Fibroblast of skin of right quadriceps (primary cell): ENCODE data around the gene TESK2.
"Not testable (repeated sequence)": the region's sequence is repeated elsewhere in the genome, so short reads cannot be mapped to it uniquely, and the experiment has no call there.

Experiments
- DNase-seq: peaks from one replicate; pipeline ENCODE4 v3.0.0-alpha.2; 2013

Gene TESK2

GRCh38 chr1:45510036-45510971 lies 19.3 kb upstream of the TESK2 start:
- DNase-seq: no peak

- no peak for DNase-seq
Observed at GRCh38 chr1:45508295-45509151, 17.6 kb upstream of the TESK2 start.

GRCh38 chr1:45507893-45508292 lies 16.9 kb upstream of the TESK2 start:
- DNase-seq: no peak

- no peak for DNase-seq
Observed at GRCh38 chr1:45507195-45507594, 16.2 kb upstream of the TESK2 start.

- no peak for DNase-seq
Observed at GRCh38 chr1:45503462-45504360, 12.7 kb upstream of the TESK2 start.

GRCh38 chr1:45501505-45501859 lies 10.5 kb upstream of the TESK2 start:
- no peak for DNase-seq

- DNase-seq: no peak
Observed at GRCh38 chr1:45499415-45499769, 8.4 kb upstream of the TESK2 start.

GRCh38 chr1:45498279-45498678 lies 7.3 kb upstream of the TESK2 start:
- DNase-seq: no peak

GRCh38 chr1:45493116-45493697 lies 2.2 kb upstream of the TESK2 start:
- peak; percentile 50 for DNase-seq

- DNase-seq: no peak
Observed at GRCh38 chr1:45492691-45493090, 1.7 kb upstream of the TESK2 start.

GRCh38 chr1:45491487-45492260 lies 711 bp upstream of the TESK2 start:
- DNase-seq: no peak

- no peak for DNase-seq
Observed at GRCh38 chr1:45490121-45490625, 790 bp downstream of the TESK2 start.

- DNase-seq: not testable (repeated sequence)
Observed at GRCh38 chr1:45489379-45489778, 1.6 kb downstream of the TESK2 start.

GRCh38 chr1:45488666-45489377 lies 2.1 kb downstream of the TESK2 start:
- DNase-seq: no peak

GRCh38 chr1:45485949-45486348 lies 5.0 kb downstream of the TESK2 start:
- DNase-seq: no peak

GRCh38 chr1:45479039-45479748 lies 11.8 kb downstream of the TESK2 start:
- DNase-seq: no peak

GRCh38 chr1:45478121-45478814 lies 12.7 kb downstream of the TESK2 start:
- no peak for DNase-seq

GRCh38 chr1:45477646-45478045 lies 13.3 kb downstream of the TESK2 start:
- no peak for DNase-seq

- not testable (repeated sequence) for DNase-seq
Observed at GRCh38 chr1:45474194-45474593, 16.8 kb downstream of the TESK2 start.
